Measurements from ENCODE around the gene WNT9B. TPM values are rescaled to one million over a fixed set of nuclear protein-coding genes. Genes with fewer than 3 reads are reported as not detected.

Gene WNT9B
- total and polyA plus RNA-seq, 2 of the 13 experiments (the other 11 are each of a cell fraction or from before 2014, with no cell fraction given), result not detected

- TF ChIP-seq, protein P1, sequence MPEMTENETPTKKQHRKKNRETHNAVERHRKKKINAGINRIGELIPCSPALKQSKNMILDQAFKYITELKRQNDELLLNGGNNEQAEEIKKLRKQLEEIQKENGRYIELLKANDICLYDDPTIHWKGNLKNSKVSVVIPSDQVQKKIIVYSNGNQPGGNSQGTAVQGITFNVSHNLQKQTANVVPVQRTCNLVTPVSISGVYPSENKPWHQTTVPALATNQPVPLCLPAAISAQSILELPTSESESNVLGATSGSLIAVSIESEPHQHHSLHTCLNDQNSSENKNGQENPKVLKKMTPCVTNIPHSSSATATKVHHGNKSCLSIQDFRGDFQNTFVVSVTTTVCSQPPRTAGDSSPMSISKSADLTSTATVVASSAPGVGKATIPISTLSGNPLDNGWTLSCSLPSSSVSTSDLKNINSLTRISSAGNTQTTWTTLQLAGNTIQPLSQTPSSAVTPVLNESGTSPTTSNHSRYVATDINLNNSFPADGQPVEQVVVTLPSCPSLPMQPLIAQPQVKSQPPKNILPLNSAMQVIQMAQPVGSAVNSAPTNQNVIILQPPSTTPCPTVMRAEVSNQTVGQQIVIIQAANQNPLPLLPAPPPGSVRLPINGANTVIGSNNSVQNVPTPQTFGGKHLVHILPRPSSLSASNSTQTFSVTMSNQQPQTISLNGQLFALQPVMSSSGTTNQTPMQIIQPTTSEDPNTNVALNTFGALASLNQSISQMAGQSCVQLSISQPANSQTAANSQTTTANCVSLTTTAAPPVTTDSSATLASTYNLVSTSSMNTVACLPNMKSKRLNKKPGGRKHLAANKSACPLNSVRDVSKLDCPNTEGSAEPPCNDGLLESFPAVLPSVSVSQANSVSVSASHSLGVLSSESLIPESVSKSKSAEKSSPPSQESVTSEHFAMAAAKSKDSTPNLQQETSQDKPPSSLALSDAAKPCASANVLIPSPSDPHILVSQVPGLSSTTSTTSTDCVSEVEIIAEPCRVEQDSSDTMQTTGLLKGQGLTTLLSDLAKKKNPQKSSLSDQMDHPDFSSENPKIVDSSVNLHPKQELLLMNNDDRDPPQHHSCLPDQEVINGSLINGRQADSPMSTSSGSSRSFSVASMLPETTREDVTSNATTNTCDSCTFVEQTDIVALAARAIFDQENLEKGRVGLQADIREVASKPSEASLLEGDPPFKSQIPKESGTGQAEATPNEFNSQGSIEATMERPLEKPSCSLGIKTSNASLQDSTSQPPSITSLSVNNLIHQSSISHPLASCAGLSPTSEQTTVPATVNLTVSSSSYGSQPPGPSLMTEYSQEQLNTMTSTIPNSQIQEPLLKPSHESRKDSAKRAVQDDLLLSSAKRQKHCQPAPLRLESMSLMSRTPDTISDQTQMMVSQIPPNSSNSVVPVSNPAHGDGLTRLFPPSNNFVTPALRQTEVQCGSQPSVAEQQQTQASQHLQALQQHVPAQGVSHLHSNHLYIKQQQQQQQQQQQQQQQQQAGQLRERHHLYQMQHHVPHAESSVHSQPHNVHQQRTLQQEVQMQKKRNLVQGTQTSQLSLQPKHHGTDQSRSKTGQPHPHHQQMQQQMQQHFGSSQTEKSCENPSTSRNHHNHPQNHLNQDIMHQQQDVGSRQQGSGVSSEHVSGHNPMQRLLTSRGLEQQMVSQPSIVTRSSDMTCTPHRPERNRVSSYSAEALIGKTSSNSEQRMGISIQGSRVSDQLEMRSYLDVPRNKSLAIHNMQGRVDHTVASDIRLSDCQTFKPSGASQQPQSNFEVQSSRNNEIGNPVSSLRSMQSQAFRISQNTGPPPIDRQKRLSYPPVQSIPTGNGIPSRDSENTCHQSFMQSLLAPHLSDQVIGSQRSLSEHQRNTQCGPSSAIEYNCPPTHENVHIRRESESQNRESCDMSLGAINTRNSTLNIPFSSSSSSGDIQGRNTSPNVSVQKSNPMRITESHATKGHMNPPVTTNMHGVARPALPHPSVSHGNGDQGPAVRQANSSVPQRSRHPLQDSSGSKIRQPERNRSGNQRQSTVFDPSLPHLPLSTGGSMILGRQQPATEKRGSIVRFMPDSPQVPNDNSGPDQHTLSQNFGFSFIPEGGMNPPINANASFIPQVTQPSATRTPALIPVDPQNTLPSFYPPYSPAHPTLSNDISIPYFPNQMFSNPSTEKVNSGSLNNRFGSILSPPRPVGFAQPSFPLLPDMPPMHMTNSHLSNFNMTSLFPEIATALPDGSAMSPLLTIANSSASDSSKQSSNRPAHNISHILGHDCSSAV (CRISPR knock-in tag; IDR thresholded peaks at IDR 0.05; ENCODE audit: borderline replicate concordance), result no peak
- TF ChIP-seq ZNF354B (CRISPR knock-in tag; IDR thresholded peaks at IDR 0.05), result no peak
- no peak; the same call in 1 of the 2 replicates for TF ChIP-seq ZNF747 (CRISPR knock-in tag; IDR thresholded peaks at IDR 0.05; ENCODE audit: borderline replicate concordance)
- TF ChIP-seq CBX1 (IDR thresholded peaks at IDR 0.05; ENCODE audit: low read depth), result peak; percentile 25
- TF ChIP-seq, protein P2, sequence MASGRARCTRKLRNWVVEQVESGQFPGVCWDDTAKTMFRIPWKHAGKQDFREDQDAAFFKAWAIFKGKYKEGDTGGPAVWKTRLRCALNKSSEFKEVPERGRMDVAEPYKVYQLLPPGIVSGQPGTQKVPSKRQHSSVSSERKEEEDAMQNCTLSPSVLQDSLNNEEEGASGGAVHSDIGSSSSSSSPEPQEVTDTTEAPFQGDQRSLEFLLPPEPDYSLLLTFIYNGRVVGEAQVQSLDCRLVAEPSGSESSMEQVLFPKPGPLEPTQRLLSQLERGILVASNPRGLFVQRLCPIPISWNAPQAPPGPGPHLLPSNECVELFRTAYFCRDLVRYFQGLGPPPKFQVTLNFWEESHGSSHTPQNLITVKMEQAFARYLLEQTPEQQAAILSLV (CRISPR knock-in tag; IDR thresholded peaks at IDR 0.05; ENCODE audit: borderline replicate concordance), result no peak
- TF ChIP-seq, protein P3, sequence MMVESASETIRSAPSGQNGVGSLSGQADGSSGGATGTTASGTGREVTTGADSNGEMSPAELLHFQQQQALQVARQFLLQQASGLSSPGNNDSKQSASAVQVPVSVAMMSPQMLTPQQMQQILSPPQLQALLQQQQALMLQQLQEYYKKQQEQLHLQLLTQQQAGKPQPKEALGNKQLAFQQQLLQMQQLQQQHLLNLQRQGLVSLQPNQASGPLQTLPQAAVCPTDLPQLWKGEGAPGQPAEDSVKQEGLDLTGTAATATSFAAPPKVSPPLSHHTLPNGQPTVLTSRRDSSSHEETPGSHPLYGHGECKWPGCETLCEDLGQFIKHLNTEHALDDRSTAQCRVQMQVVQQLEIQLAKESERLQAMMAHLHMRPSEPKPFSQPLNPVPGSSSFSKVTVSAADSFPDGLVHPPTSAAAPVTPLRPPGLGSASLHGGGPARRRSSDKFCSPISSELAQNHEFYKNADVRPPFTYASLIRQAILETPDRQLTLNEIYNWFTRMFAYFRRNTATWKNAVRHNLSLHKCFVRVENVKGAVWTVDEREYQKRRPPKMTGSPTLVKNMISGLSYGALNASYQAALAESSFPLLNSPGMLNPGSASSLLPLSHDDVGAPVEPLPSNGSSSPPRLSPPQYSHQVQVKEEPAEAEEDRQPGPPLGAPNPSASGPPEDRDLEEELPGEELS (CRISPR knock-in tag; IDR thresholded peaks at IDR 0.05), result peak; percentile 37; the same call in 1 of the 2 replicates
- no peak for TF ChIP-seq MLXIP (CRISPR knock-in tag; IDR thresholded peaks at IDR 0.05; ENCODE audit: borderline replicate concordance)
- TF ChIP-seq TGIF2 (CRISPR knock-in tag; IDR thresholded peaks at IDR 0.05), result peak; percentile 80
- no peak; the same call in 1 of the 2 replicates for TF ChIP-seq PHF8 (CRISPR knock-in tag; IDR thresholded peaks at IDR 0.05)
- peak; percentile 71 for TF ChIP-seq PITX1 (CRISPR knock-in tag; IDR thresholded peaks at IDR 0.05)
- TF ChIP-seq ZNF710 (CRISPR knock-in tag; IDR thresholded peaks at IDR 0.05; ENCODE audit: borderline replicate concordance), result 0 out of 2 replicates have a peak, but pooled peaks have one; percentile 39
These were observed 18.8 kb downstream of the WNT9B start (continued) for GRCh38 chr17:46869975-46870803.
